ENCODE measurements around the gene NEDD4L.
"Not testable (repeated sequence)": the region's sequence is repeated elsewhere in the genome, so short reads cannot be mapped to it uniquely, and the experiment has no call there.

Gene NEDD4L

GRCh38 chr18:58272779-58273435, 228.9 kb downstream of the NEDD4L start:
- no peak for DNase-seq

DNA sequence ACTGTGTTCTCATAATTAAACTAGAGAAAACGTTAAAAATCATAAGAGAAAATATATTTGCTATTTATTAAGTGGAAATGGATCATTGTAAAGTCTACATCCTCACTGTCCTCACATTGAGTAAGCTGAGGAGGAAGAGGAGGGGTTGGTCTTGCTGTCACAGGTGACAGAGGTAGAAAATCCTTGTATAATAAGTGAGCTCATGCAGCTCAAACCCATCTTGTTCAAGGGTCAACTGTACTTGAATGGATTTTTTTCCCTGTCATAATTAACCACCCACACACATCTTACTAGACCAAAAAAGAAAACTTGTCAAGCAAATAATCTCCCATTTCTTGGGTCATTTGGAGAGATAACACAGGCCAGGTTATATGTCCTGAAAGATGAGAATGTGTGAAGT, 231.2 kb downstream of the NEDD4L start:
- DNase-seq: no peak

- peak; percentile 60 for DNase-seq
Measured at GRCh38 chr18:58276789-58277739, 233.0 kb downstream of the NEDD4L start.

GRCh38 chr18:58279504-58280175, 235.6 kb downstream of the NEDD4L start:
- DNase-seq: no peak

DNA sequence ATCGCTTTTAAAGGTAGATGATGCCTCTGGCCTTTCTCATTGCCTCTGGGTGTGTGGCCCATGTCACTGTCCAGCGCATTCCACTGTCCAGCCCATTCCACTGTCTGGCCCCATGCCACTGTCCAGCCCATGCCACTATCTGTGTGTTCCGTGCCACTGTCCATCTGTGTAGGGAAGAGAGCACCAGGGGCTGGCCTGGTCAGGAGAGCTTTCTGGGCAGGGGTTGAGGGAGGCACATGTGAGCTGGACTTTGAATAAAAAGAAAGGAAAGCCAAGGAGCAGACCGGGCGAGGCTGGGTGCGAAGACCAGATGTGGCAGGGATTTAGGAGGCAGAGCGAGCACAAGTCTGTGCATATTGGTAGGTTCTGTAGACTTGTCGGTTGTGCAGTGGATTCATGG, 236.2 kb downstream of the NEDD4L start:
- no peak for DNase-seq

GRCh38 chr18:58282872-58283271, 238.8 kb downstream of the NEDD4L start:
- DNase-seq: not testable (repeated sequence)

DNA sequence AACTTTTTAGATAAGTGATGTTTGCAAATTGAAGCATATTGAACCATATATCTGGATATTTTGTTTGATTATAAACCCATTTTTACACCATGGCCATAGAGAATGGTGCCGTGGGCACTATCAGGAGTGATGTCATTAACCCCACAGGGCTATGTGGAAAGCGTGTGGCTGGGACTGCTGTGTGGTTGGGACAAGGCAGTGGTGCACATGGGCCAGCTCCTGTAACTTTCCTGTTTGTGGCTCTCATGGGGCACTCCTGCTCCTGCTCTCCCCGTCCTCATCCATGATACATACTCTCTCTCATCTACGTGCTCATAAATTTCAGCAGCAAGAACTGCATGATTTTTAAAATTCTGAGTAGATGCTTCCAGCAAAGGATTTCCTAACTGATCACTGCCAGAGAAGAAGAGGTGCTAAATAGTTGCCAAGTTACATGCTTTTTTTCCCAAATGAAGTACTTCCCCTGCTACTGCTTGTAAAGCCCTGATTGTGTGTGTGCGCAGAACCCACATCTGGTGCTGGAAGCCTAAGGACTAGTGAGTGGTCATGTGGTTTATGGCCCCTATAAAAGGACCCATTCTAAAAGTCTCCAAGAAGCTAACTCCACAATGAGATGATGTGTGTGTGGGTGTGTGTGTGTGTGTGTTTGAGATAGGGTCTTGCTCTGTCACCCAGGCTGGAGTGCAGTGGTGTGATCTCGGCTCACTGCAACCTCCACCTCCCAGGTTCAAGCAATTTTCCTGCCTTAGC, 240.8 kb downstream of the NEDD4L start:
- DNase-seq: no peak

GRCh38 chr18:58285449-58286130, 241.6 kb downstream of the NEDD4L start:
- DNase-seq: no peak

GRCh38 chr18:58286632-58287352, 242.8 kb downstream of the NEDD4L start:
- DNase-seq: no peak

DNA sequence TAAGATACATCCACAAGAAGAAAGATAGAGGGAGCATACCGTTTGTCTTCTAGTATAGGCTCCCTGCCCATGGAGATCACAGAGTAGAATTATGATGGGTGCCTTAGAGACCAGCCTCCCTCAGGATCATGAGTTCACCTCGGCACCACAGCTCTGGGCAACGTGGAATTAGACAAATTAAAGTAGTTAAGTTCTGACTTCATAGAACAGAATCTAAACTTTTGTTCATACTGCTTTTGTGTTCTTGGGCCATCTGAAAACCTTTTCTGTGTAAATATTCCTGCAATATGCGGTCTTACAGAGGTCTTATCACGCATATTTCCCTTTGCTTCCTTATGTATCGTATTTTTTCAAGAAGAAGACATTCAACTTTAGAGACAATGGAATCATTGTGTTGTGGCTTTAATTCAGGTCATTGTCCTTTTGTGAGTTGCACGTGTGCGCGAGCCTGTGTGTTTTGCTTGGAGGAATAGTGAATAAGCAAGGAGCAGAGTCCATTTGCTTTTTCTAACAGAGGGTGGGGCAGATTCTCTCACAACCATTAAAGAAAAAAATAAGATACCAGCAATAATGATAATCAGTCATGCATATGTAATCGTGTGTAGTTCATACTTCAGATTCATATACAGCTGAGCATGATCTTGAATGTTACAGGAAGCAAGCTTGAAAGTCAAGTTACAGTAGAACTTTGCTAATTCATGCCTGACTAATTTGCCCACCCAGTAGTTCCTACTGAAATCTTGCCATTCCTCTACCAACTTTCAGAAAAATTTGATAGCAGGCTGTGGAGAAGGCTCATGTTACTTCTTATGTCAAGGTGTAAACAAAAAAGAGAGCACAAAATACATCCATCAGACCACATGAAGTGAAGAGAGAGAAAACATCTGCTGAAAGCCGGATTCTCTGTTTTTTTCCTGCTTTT, 243.6 kb downstream of the NEDD4L start:
- DNase-seq: peak; percentile 76

GRCh38 chr18:58288921-58289797, 245.1 kb downstream of the NEDD4L start:
- DNase-seq: peak; percentile 77

DNA sequence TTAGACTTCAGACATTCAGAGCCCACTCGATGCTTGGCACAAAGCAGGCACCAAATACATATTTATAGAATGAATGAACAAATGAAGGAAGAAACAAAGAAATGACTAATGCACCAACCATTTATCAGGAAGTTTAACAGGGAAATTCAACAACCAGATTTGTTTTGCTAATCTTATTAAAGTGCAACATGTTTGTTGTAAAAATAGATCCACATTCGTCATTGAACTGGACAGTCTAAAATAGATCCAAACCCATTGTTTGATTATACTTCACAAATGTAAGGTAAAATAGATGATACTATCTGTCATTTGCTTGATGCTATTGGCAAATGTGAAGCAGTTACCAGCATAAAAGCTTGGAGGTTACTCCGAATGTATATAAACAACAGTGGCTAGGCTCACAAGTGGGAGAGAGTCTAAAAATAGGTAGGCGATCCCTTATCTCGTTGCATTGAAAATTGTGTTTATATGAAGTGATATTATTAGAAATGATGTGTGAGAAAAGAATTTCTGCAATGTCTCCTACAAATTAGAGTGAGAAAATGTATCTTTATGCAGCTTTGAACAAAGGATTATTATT, 246.2 kb downstream of the NEDD4L start:
- no peak for DNase-seq

DNA sequence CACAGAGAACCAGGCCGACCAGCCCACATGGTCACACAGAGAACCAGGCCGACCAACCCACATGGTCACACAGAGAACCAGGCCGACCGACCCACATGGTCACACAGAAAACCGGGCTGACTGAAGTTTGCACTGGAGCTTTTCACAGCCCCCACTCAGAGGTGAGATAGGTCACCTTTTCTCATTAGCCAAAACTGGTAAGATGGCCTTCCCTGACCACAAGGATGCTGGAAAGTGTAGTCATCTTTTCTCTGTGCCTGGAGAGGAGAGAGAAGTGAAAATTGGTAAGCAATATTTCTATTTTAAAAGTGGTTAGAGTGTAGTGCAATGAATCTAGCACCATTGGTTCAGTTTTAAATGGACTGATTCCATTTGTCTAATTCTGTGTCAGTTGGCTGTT, 247.1 kb downstream of the NEDD4L start:
- no peak for DNase-seq

GRCh38 chr18:58292638-58293037, 248.6 kb downstream of the NEDD4L start:
- DNase-seq: no peak

GRCh38 chr18:58297198-58297597, 253.2 kb downstream of the NEDD4L start:
- no peak for DNase-seq

DNA sequence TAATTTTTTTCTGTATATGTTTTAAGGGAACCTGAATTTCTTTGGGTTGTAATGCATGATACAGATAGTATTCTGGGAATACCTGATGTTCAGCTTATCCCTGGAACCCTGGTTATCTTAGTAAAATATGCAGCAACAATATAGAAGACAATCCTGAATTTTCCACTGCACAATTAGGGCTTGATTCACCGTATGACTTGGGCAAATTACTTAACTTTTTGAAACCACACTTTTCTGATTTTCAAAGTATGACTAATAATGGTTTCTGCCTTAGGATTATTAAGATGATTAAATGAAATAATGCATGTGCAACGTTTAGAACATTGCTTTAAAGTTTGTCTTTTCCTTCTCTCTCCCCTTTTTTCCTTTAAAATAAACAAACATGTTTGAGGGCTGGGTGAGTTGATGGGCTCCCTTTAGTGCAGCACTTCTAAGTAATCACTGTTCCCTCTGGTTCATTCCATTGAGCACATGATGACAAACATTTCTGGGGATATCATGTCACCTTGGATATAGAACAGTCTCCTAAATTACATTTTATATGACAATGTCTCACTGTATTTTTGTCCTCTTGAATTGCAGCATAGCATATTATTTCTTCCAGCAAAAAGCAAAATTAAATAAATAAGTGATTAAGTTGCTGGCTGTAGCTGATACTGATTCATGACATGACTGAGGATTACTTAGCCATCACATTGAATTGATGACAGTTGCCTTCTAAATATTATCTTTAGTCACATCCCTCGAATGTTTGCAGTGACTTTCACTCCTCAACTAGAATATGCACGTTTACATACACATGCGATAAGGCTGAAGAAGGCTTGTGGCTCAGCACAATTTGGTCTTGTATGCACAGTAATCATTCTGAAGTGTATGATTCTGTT, 254.5 kb downstream of the NEDD4L start:
- no peak for DNase-seq

GRCh38 chr18:58299135-58299473, 255.1 kb downstream of the NEDD4L start:
- no peak for DNase-seq

DNA sequence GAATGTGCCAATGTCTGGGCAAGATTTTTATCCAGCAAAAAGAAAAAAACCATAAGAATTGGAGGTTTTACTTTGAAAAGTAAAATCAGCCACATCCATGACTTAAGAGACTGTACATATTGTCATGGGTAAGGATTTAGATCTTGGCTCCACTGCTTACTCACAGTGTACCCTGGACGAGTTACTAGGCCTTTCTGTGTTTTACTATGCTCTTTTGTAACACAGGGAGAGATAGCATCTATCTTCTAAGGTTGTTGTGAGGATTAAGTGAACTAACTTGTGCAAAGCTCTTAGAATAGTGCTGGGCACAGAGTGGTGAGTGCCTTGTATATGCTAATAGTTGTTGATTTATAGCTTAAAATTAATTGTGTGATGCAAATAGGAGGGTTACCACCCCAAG, 255.9 kb downstream of the NEDD4L start:
- DNase-seq: no peak
